Right cardiac atrium (tissue), 5 donors: ENCODE data around the gene TMEM229A. TPM values are rescaled to one million over a fixed set of nuclear protein-coding genes. Genes with fewer than 3 reads are reported as not detected.
"Not testable (repeated sequence)": the region's sequence is repeated elsewhere in the genome, so short reads cannot be mapped to it uniquely, and the experiment has no call there.

ENCODE experiments used
- ATAC-seq, 2 donors: fragments of 200-7000 bp; cut with Tn5 transposase; one replicate each; pipeline versions ENCODE4 v1.8.0 to v1.9.1; 2020; ENCODE audit warnings: moderate library complexity in 2 of 2, mild to moderate bottlenecking in 1 of 2
- DNase-seq, 3 donors: peaks; one replicate each; pipeline ENCODE4 v3.0.0-alpha.2; 2020
- H3K27ac ChIP-seq: one replicate; pipeline ENCODE4 v1.5.1; 2013; ENCODE audit warnings: mild to moderate bottlenecking, low read length, control low read depth, moderate library complexity
- H3K27me3 ChIP-seq: one replicate; pipeline ENCODE4 v1.6.1; 2013; ENCODE audit not compliant: control insufficient read depth, insufficient read depth
- H3K4me1 ChIP-seq: one replicate; pipeline ENCODE4 v1.6.1; 2013; ENCODE audit warnings: low read length; ENCODE audit not compliant: control insufficient read depth, insufficient read depth
- H3K4me3 ChIP-seq: one replicate; pipeline ENCODE4 v1.5.1; 2013; ENCODE audit warnings: low read length, control low read depth
- H3K9me3 ChIP-seq: one replicate; pipeline ENCODE4 v1.6.1; 2013; ENCODE audit warnings: low read length; ENCODE audit not compliant: control insufficient read depth
- WGBS: extraction: QIAGEN DNeasy Blood & Tissue Kit; methylation state at CpG from one replicate; pipeline ENCODE4 v1.1.7; 2013; 5-methylcytosine and 5-hydroxymethylcytosine counted together
- intact Hi-C, 4 donors: fragments of 100-400 bp; cut with DNase I; formaldehyde crosslinking; loops; one replicate each; pipeline versions ENCODE4 v1.11.0 to v1.14.0; 2022 to 2023
- long read RNA-seq, 4 donors: library from polyadenylated mRNA; unstranded; transcript quantifications; one replicate each; pipeline ENCODE4 v2.0.0, GENCODE V29; 2020 to 2021
- polyA plus RNA-seq: library from polyadenylated mRNA; stranded (reverse); fragments of 200-250 nt; gene quantifications from one replicate; pipeline ENCODE4 v1.2.3, GENCODE V29; 2013
- total RNA-seq, 4 donors: library from RNA; stranded (reverse); fragmentation: NEBNext Ultra II Directional; extraction: Animal tissue kit (Norgen Biotek cat#: 25700); gene quantifications; one replicate each; pipeline ENCODE4 v1.2.1, GENCODE V29; 2021
- donor health status: healthy with polysubstance abuse.
- donor health status: DM: no; HTN: yes; CAD: no.
- donor health status: DM: no; HTN: no; CAD: no.
- donor health status: DM: no; HTN: yes; CAD: no; lungs with severe emphysema.
- donor health status: DM: yes; HTN: yes; CAD: no.

The TMEM229A gene
- 1 to 10 TPM in 1 of 4 donors, under 1 TPM in 3; 0.22 to 1.6 (median 0.80) TPM for total RNA-seq
- 0.50 TPM for polyA plus RNA-seq
- long read RNA-seq, donor 1, transcript TMEM229A-201 (1 exons, 2,108 nt): major isoform, 6 of 6 reads
- long read RNA-seq, donor 1, partial matches to known transcripts: 0 of 6 reads
- long read RNA-seq, donor 1, other reads (novel, unspliced or antisense): 0 of 6 reads
- long read RNA-seq, donor 2, partial matches to known transcripts: 0 of 2 reads
- long read RNA-seq, donor 2, other reads (novel, unspliced or antisense): 0 of 2 reads
- long read RNA-seq, donor 3: 0 reads
- long read RNA-seq, donor 4, partial matches to known transcripts: 0 of 2 reads
- long read RNA-seq, donor 4, other reads (novel, unspliced or antisense): 0 of 2 reads

DNA sequence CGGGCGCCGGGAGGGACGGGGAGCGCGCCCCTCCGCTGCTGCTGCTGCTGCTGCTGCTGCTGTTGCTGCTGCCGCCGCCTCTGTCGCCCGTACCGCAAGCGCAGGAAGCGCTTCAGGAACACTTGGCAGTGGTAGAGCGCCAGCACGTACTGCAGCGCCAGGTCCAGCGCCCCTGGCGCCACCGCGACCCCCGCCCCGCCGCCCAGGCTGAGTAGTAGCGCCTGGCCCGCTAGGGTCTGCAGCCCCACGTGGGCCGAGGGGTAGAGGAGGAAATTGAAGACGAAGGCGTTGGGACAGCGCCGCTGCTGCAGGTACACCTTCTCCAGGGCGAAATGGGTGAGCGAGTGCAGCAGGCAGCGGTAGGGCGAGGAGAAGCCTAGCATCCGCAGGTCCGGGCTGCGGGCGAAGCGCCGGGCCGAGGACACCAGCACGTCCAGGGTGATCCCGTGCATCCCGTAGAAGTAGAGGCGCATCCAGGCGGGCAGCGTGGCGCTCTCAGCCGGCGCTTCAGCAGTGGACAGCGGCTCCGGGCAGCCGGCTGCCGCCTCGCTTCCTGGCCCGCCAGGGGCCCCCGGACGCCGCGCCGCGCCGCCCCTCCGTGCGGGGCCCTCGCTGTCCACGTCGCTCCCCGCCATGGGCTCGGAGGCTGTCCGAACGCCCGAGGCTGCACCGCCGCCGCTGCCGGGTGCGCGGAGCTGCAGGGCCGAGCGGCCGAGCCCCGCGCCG lies at the start of gene TMEM229A:
Gene TMEM229A (minus strand): TSS at position 699 of the 726 bp plus-strand sequence. CDS start 64 bp downstream, at position 635.
- ATAC-seq (peak; percentile 82), DNase-seq (peak; percentile 28 to 74 (median 70))
- intact Hi-C loops: no loop called here
- 1% methylated on average over 87 of the region's 87 CpGs for WGBS
- Histone ChIP-seq H3K4me1 (peaks cover 3% of the 10 kb centered on the region), H3K27me3 (no peaks in the 10 kb centered on the region), H3K4me3 (peak within 1 kb of the TSS; percentile 68), H3K27ac (no peak within 1 kb of the TSS), H3K9me3 (no peaks in the 10 kb centered on the region)

GRCh38 chr7:124082234-124082633 lies 49.4 kb upstream of the TMEM229A start:
- DNase-seq, H3K27me3 ChIP-seq, H3K4me3 ChIP-seq, H3K4me1 ChIP-seq, ATAC-seq, H3K27ac ChIP-seq, H3K9me3 ChIP-seq, intact Hi-C loops: not testable (repeated sequence)
- 98% methylated on average over 8 of the region's 8 CpGs for WGBS

- H3K27me3 ChIP-seq: no peaks in the 10 kb centered on the region
- no peak for ATAC-seq
- 92% methylated on average over 3 of the region's 3 CpGs for WGBS
- H3K9me3 ChIP-seq: no peaks in the 10 kb centered on the region
- no peak overlapping the region for H3K27ac ChIP-seq
- H3K4me3 ChIP-seq: no peak overlapping the region
- intact Hi-C loops: no loop called here
- no peaks in the 10 kb centered on the region for H3K4me1 ChIP-seq
- no peak for DNase-seq
Measured at GRCh38 chr7:124077546-124077945, 44.7 kb upstream of the TMEM229A start.

- Histone ChIP-seq H3K27ac (no peak overlapping the region), H3K9me3 (no peaks in the 10 kb centered on the region), H3K4me3 (no peak overlapping the region), H3K4me1 (no peaks in the 10 kb centered on the region), H3K27me3 (no peaks in the 10 kb centered on the region)
- DNase-seq (no peak), ATAC-seq (no peak)
- intact Hi-C loops: no loop called here
Measured at GRCh38 chr7:124076841-124077240, 44.0 kb upstream of the TMEM229A start.

GRCh38 chr7:124074007-124074406 lies 41.1 kb upstream of the TMEM229A start:
- no peak overlapping the region for H3K27ac ChIP-seq
- ATAC-seq (no peak), DNase-seq (no peak)
- no peaks in the 10 kb centered on the region for H3K9me3 ChIP-seq
- H3K4me1 ChIP-seq: no peaks in the 10 kb centered on the region
- no peaks in the 10 kb centered on the region for H3K27me3 ChIP-seq
- no peak overlapping the region for H3K4me3 ChIP-seq
- WGBS: 39% methylated on average over 1 of the region's 1 CpG
- intact Hi-C loops: no loop called here

DNA sequence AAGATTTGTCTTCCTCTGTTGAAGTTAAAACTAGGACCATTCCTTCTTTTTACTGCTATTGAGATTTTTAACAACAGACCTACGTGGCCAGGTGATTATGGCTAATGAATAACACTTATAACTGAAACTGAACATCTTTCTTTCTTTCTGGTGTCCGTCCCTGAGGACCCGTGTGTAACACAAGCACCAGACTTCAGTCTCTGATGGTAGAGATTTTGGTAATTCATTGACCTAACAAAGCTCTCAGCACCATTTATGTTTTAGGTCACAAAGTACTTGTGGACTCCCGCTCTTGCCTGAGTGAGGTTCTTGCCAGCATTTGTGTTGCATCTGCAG lies 40.4 kb upstream of the TMEM229A start:
- no peaks in the 10 kb centered on the region for H3K27me3 ChIP-seq
- H3K27ac ChIP-seq: no peak overlapping the region
- ATAC-seq (no peak), DNase-seq (no peak)
- H3K4me3 ChIP-seq: no peak overlapping the region
- no peaks in the 10 kb centered on the region for H3K9me3 ChIP-seq
- intact Hi-C loops: no loop called here
- no peaks in the 10 kb centered on the region for H3K4me1 ChIP-seq
- 78% methylated on average over 4 of the region's 4 CpGs for WGBS

GRCh38 chr7:124072603-124073309 lies 39.9 kb upstream of the TMEM229A start:
- ATAC-seq (no peak), DNase-seq (no peak)
- no peak overlapping the region for H3K27ac ChIP-seq
- H3K9me3 ChIP-seq: no peaks in the 10 kb centered on the region
- H3K4me1 ChIP-seq: no peaks in the 10 kb centered on the region
- WGBS: 60% methylated on average over 4 of the region's 4 CpGs
- H3K27me3 ChIP-seq: no peaks in the 10 kb centered on the region
- H3K4me3 ChIP-seq: no peak overlapping the region
- intact Hi-C loops: no loop called here

GRCh38 chr7:124071843-124072242 lies 39.0 kb upstream of the TMEM229A start:
- Histone ChIP-seq H3K27me3 (no peaks in the 10 kb centered on the region), H3K9me3 (no peaks in the 10 kb centered on the region), H3K4me3 (no peak overlapping the region), H3K27ac (no peak overlapping the region), H3K4me1 (no peaks in the 10 kb centered on the region)
- WGBS: 72% methylated on average over 1 of the region's 1 CpG
- DNase-seq: no peak
- no peak for ATAC-seq
- intact Hi-C loops: no loop called here

DNA sequence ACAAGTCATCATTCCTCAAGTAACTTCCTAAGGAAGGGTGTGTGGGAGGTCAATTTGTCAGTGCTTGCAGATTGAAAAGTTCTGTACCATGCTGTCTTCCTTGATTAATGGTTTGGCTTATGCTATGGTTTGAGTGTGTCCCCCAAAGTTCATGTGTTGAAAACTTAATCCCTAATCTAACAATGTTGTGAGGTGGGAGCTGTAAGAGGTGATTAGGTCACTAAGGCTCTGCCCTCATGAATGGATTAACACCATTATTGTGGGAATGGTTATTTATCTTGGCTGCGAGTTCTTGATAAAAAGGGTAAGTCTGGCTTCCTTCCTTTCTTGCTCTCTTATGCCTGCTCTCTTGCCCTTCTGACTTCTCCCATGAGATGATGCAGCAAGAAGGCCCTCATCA lies 29.3 kb upstream of the TMEM229A start:
- DNase-seq (no peak), ATAC-seq (no peak)
- H3K9me3 ChIP-seq: no peaks in the 10 kb centered on the region
- intact Hi-C loops: no loop called here
- WGBS: 38% methylated on average over 1 of the region's 1 CpG
- no peak overlapping the region for H3K4me3 ChIP-seq
- no peaks in the 10 kb centered on the region for H3K4me1 ChIP-seq
- no peaks in the 10 kb centered on the region for H3K27me3 ChIP-seq
- no peak overlapping the region for H3K27ac ChIP-seq

- Histone ChIP-seq H3K27me3 (no peaks in the 10 kb centered on the region), H3K27ac (no peak overlapping the region), H3K4me3 (no peak overlapping the region), H3K4me1 (no peaks in the 10 kb centered on the region), H3K9me3 (no peaks in the 10 kb centered on the region)
- DNase-seq (no peak), ATAC-seq (no peak)
- intact Hi-C loops: no loop called here
- WGBS: 84% methylated on average over 2 of the region's 2 CpGs
Measured at GRCh38 chr7:124060528-124060927, 27.7 kb upstream of the TMEM229A start.

GRCh38 chr7:124059375-124059774 lies 26.5 kb upstream of the TMEM229A start:
- H3K4me3 ChIP-seq: no peak overlapping the region
- intact Hi-C loops: no loop called here
- no peak for ATAC-seq
- H3K4me1 ChIP-seq: no peaks in the 10 kb centered on the region
- no peaks in the 10 kb centered on the region for H3K9me3 ChIP-seq
- 80% methylated on average over 4 of the region's 4 CpGs for WGBS
- H3K27ac ChIP-seq: no peak overlapping the region
- H3K27me3 ChIP-seq: no peaks in the 10 kb centered on the region
- DNase-seq: no peak
